Astrocyte (in vitro differentiated cells and primary cell): Measurements from ENCODE around the gene POU5F1.

Experiments used
- CTCF ChIP-seq: IDR thresholded peaks from 2 replicates; pipeline ENCODE4 v1.5.1; 2011; ENCODE audit warnings: low read depth, mild to moderate bottlenecking, inconsistent platforms, low read length, moderate library complexity; ENCODE audit not compliant: insufficient read depth
- EZH2 ChIP-seq: IDR thresholded peaks from 2 replicates; pipeline ENCODE4 v1.6.1; 2012; ENCODE audit warnings: mild to moderate bottlenecking, low read length, inconsistent platforms; ENCODE audit not compliant: insufficient read depth

- TF ChIP-seq CTCF (no peak), EZH2 (no peak)
Observed at GRCh38 chr6:31173406-31173805, 2.9 kb upstream of the POU5F1 start.
